HCT116 (cell line): Measurements from ENCODE around the gene HEY2. TPM values are rescaled to one million over a fixed set of nuclear protein-coding genes. Genes with fewer than 3 reads are reported as not detected.

Experiments used
- ATAC-seq: fragments of 200-7000 bp; cut with Tn5 transposase; 2 replicates; pipeline ENCODE4 v1.9.1; 2020; ENCODE audit warnings: mild to moderate bottlenecking, moderate library complexity
- BruUV-seq: library from RNA; stranded (reverse); fragments of 400-500 nt; replicated peaks from 2 replicates; lab custom pipeline; 2021; lab: Mats Ljungman, UMichigan
- CTCF ChIA-PET: fragments of 300-600 bp; sonication (Branson Sonifier 250); formaldehyde crosslinking; loops from one replicate; lab custom pipeline; 2021; ENCODE audit warnings: antibody characterized with exemption; lab: Charles Lee
- POLR2A ChIA-PET: fragments of 300-600, 350-600 bp; sonication (Branson Sonifier 250); formaldehyde crosslinking; loops from one replicate; lab custom pipeline; 2021; ENCODE audit warnings: antibody characterized with exemption; lab: Charles Lee
- RAD21 ChIA-PET, 2 experiments: fragments of 300-600 bp; sonication (Branson Sonifier 250); formaldehyde crosslinking; loops; one replicate each; lab custom pipeline; 2023; ENCODE audit warnings: low total read pairs in 2 of 2; ENCODE audit not compliant: uncharacterized antibody in 2 of 2, unreplicated experiment in 2 of 2, low non-redundant PET in 1 of 2; lab: Charles Lee
- DNase-seq: peaks from one replicate; pipeline ENCODE4 v3.0.0-alpha.2; 2010; ENCODE audit warnings: low read depth, low spot score
- H2AFZ ChIP-seq: fragments of 200-600 bp; shearing (Covaris generic), sonication (generic); 2 replicates; pipeline ENCODE4 v1.6.1; 2017; ENCODE audit warnings: low read depth, mixed run types, mixed read lengths, antibody characterized with exemption, low read length; ENCODE audit not compliant: poor library complexity, severe bottlenecking
- H3K27ac ChIP-seq: 2 replicates; pipeline ENCODE4 v1.5.1; 2012; ENCODE audit warnings: low read depth, low read length
- H3K27me3 ChIP-seq: fragments of 200-600 bp; sonication (generic); 2 replicates; pipeline ENCODE4 v1.6.1; 2016; ENCODE audit warnings: mixed run types, low read length, mixed read lengths; ENCODE audit not compliant: insufficient read depth
- H3K36me3 ChIP-seq, 2 experiments: fragments of 200-500 bp in 1 of 2; fragments of 200-600 bp in 1 of 2; sonication (Bioruptor generic) in 1 of 2; sonication (generic) in 1 of 2; 2 replicates each; pipeline versions ENCODE4 v1.5.1 to v1.6.1; 2014 to 2016; ENCODE audit warnings: low read length in 2 of 2, inconsistent platforms in 1 of 2, mixed read lengths in 1 of 2, mixed run types in 1 of 2; ENCODE audit not compliant: insufficient read depth in 2 of 2, control insufficient read depth in 1 of 2
- H3K4me1 ChIP-seq, 2 experiments: fragments of 200-600 bp in 1 of 2; sonication (generic) in 1 of 2; 2 replicates each; pipeline versions ENCODE4 v1.5.1 to v1.6.1; 2012 to 2017; ENCODE audit warnings: low read length in 2 of 2, inconsistent platforms in 1 of 2, mild to moderate bottlenecking in 1 of 2, mixed read lengths in 1 of 2, mixed run types in 1 of 2, moderate library complexity in 1 of 2; ENCODE audit not compliant: insufficient read depth in 2 of 2, control insufficient read depth in 1 of 2
- H3K4me2 ChIP-seq: fragments of 200-600 bp; sonication (generic); 2 replicates; pipeline ENCODE4 v1.6.1; 2017; ENCODE audit warnings: mixed run types, low read length, mixed read lengths
- H3K4me3 ChIP-seq, 2 experiments: fragments of 200-600 bp in 1 of 2; sonication (generic) in 1 of 2; replicated peaks in 1 of 2; 2 replicates each; pipeline ENCODE4 v1.5.1; 2011 to 2016; ENCODE audit warnings: low read length in 2 of 2, control low read depth in 1 of 2, low read depth in 1 of 2, mild to moderate bottlenecking in 1 of 2, mixed read lengths in 1 of 2, mixed run types in 1 of 2
- H3K79me2 ChIP-seq: fragments of 200-600 bp; sonication (generic); 2 replicates; pipeline ENCODE4 v1.6.1; 2017; ENCODE audit warnings: mild to moderate bottlenecking, mixed run types, low read length, moderate library complexity, mixed read lengths; ENCODE audit not compliant: insufficient read depth
- H3K9ac ChIP-seq: fragments of 200-600 bp; sonication (generic); 2 replicates; pipeline ENCODE4 v1.6.1; 2016; ENCODE audit warnings: low read length, mixed read lengths
- H3K9me2 ChIP-seq: fragments of 200-600 bp; sonication (generic), shearing (Covaris generic); 2 replicates; pipeline ENCODE4 v1.6.1; 2017; ENCODE audit warnings: mixed run types, mild to moderate bottlenecking, moderate library complexity; ENCODE audit not compliant: insufficient read depth
- H3K9me3 ChIP-seq, 2 experiments: fragments of 200-500 bp in 1 of 2; fragments of 200-600 bp in 1 of 2; sonication (Bioruptor generic) in 1 of 2; sonication (generic) in 1 of 2; 2 replicates each; pipeline ENCODE4 v1.6.1; 2014 to 2017; ENCODE audit warnings: low read length in 2 of 2, mixed read lengths in 2 of 2, inconsistent platforms in 1 of 2, low read depth in 1 of 2, mild to moderate bottlenecking in 1 of 2, mixed run types in 1 of 2, moderate library complexity in 1 of 2; ENCODE audit not compliant: control insufficient read depth in 1 of 2, insufficient read depth in 1 of 2
- H4K20me1 ChIP-seq: fragments of 200-600 bp; sonication (generic), shearing (Covaris generic); 2 replicates; pipeline ENCODE4 v1.6.1; 2017; ENCODE audit warnings: mixed run types, mild to moderate bottlenecking, moderate library complexity; ENCODE audit not compliant: insufficient read depth
- CBX3 ChIP-seq: IDR thresholded peaks from 2 replicates; pipeline ENCODE4 v1.6.1; 2012; ENCODE audit warnings: low read depth
- CEBPB ChIP-seq: IDR thresholded peaks from 2 replicates; pipeline ENCODE4 v1.6.1; 2012; ENCODE audit warnings: low read depth
- CTCF ChIP-seq, 3 experiments: fragments of 200-600 bp in 1 of 3; sonication (generic) in 1 of 3; IDR thresholded peaks in 2 of 3; conservative IDR thresholded peaks in 1 of 3; 2 replicates each; pipeline ENCODE4 v1.5.1; 2012 to 2017; ENCODE audit warnings: low read depth in 2 of 3, low read length in 2 of 3, antibody characterized with exemption in 1 of 3, borderline replicate concordance in 1 of 3, control low read depth in 1 of 3, mild to moderate bottlenecking in 1 of 3, mixed read lengths in 1 of 3, mixed run types in 1 of 3, moderate library complexity in 1 of 3; ENCODE audit not compliant: insufficient read depth in 1 of 3
- ELF1 ChIP-seq: IDR thresholded peaks from 2 replicates; pipeline ENCODE4 v1.6.1; 2012; ENCODE audit warnings: low read depth, borderline replicate concordance
- EZH2phosphoT487 ChIP-seq: fragments of 200-600 bp; IDR thresholded peaks from 2 replicates; pipeline ENCODE4 v1.6.1; 2018; ENCODE audit warnings: antibody characterized with exemption, borderline replicate concordance
- JUND ChIP-seq: IDR thresholded peaks from 2 replicates; pipeline ENCODE4 v1.6.1; 2012
- SIN3A ChIP-seq: IDR thresholded peaks from 2 replicates; pipeline ENCODE4 v1.6.1; 2012; ENCODE audit warnings: low read depth
- SRF ChIP-seq: IDR thresholded peaks from 2 replicates; pipeline ENCODE4 v1.6.1; 2012; ENCODE audit warnings: low read depth
- TCF7L2 ChIP-seq: IDR thresholded peaks from 2 replicates; pipeline ENCODE4 v1.7.0; 2011; ENCODE audit warnings: borderline replicate concordance, inconsistent platforms; ENCODE audit not compliant: insufficient read depth, insufficient read length; ENCODE audit errors: extremely low read depth
- ZBTB33 ChIP-seq: IDR thresholded peaks from 2 replicates; pipeline ENCODE4 v1.6.1; 2011; ENCODE audit warnings: mild to moderate bottlenecking, low read length, moderate library complexity; ENCODE audit not compliant: insufficient replicate concordance; ENCODE audit errors: extremely low read depth
- intact Hi-C: fragments of 100-400 bp; cut with micrococcal nuclease; formaldehyde crosslinking; loops from 2 replicates; pipeline ENCODE4 v1.10.0; 2022
- total RNA-seq: library from RNA; stranded (reverse); gene quantifications from one replicate; pipeline ENCODE4 v1.2.1, GENCODE V29; 2021; ENCODE audit not compliant: unreplicated experiment

Gene HEY2
- total RNA-seq, 1 experiment from 2014 or later = not detected

GRCh38 chr6:125718109-125718508 is 31.3 kb upstream of the HEY2 start:
- H4K20me1 ChIP-seq = no peaks in the 10 kb centered on the region
- TF ChIP-seq JUND (no peak), TCF7L2 (no peak), CBX3 (no peak), CEBPB (no peak), SRF (no peak), EZH2phosphoT487 (no peak), CTCF (IDR thresholded peaks at IDR 0.05 in 2 of 3, conservative IDR thresholded peaks at IDR 0.05 in 1 of 3; ENCODE audit: borderline replicate concordance in 1 of 3, insufficient read depth in 1 of 3, low read depth in 2 of 3, low read length in 2 of 3) (no peak), SIN3A (no peak), ZBTB33 (no peak), ELF1 (no peak)
- DNase-seq = no peak
- ChIA-PET POLR2A (no interaction called here), RAD21 (interaction anchor here in 1 of 2 experiments (0.7 kb wide), 1 partner anchor 356 kb away, joined by 3 read pairs; no protein-coding TSS in a partner anchor), CTCF (no interaction called here)
- H3K79me2 ChIP-seq = no peaks in the 10 kb centered on the region
- intact Hi-C loops = no loop called here
- no peaks in the 10 kb centered on the region for H3K27me3 ChIP-seq
- H2AFZ ChIP-seq = no peak overlapping the region
- no peaks in the 10 kb centered on the region for H3K36me3 ChIP-seq
- no peaks in the 10 kb centered on the region for H3K9me3 ChIP-seq
- no peak for ATAC-seq
- no peak overlapping the region for H3K4me2 ChIP-seq
- H3K9me2 ChIP-seq = no peaks in the 10 kb centered on the region
- no peaks in the 10 kb centered on the region for H3K4me1 ChIP-seq
- no peak overlapping the region for H3K27ac ChIP-seq
- BruUV-seq = no TSS peak
- no peak overlapping the region for H3K4me3 ChIP-seq
- no peak overlapping the region for H3K9ac ChIP-seq
